Measurements from ENCODE around the gene TCEAL7.

DNA sequence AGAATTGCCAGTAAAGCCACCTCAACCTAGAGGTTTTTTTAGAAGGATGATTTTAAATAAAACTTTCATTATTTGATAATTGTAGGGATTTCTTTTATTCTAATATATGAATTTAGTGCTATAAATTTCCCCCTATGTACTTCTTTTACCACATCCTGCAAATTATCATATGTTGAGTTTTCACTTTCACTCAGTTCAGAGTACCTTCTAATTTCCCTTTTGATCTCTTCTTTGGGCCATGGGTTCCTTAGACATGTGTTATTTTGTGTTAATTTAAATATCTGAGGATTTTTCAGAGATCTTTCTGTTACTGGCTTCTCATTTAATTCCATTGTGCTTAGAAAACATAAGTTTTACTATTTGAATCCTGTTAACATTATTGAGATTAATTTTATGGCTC is 25.3 kb upstream of the TCEAL7 start:
- TF ChIP-seq, protein P1, sequence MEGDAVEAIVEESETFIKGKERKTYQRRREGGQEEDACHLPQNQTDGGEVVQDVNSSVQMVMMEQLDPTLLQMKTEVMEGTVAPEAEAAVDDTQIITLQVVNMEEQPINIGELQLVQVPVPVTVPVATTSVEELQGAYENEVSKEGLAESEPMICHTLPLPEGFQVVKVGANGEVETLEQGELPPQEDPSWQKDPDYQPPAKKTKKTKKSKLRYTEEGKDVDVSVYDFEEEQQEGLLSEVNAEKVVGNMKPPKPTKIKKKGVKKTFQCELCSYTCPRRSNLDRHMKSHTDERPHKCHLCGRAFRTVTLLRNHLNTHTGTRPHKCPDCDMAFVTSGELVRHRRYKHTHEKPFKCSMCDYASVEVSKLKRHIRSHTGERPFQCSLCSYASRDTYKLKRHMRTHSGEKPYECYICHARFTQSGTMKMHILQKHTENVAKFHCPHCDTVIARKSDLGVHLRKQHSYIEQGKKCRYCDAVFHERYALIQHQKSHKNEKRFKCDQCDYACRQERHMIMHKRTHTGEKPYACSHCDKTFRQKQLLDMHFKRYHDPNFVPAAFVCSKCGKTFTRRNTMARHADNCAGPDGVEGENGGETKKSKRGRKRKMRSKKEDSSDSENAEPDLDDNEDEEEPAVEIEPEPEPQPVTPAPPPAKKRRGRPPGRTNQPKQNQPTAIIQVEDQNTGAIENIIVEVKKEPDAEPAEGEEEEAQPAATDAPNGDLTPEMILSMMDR (IDR thresholded peaks at IDR 0.05; ENCODE audit: low read depth, low read length) = no peak
- TF ChIP-seq EZH2phosphoT487 (IDR thresholded peaks at IDR 0.05; ENCODE audit: low read depth) = no peak
